ENCODE results near the gene EAF2.

The EAF2 gene

DNA sequence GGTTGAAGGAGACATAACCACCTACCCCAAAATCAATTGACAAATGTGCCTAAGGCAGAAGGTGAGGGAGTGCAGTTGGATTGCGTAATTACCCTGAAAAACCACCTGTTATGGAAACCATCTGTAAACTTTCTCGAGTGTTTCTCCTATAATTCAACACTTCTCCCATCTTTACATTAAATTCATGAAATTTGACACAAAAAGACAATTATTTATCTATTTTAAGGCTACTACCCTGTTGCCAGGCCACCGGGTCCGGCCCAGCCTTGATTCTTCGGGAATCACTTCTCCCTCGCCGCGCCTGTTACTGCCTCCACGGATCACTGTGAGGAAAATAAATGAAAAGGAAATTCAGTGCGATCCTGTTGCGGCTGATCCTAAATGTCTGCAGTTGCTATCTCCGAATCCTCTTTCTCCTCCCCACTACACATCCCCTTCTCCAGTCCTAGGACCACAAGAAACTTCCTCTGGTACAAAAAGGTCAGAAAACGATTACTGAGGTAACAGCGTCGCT is 795 bp upstream of the EAF2 start:
- DNase-seq (ENCODE audit: low read depth), result no peak
- TF ChIP-seq, protein P1, sequence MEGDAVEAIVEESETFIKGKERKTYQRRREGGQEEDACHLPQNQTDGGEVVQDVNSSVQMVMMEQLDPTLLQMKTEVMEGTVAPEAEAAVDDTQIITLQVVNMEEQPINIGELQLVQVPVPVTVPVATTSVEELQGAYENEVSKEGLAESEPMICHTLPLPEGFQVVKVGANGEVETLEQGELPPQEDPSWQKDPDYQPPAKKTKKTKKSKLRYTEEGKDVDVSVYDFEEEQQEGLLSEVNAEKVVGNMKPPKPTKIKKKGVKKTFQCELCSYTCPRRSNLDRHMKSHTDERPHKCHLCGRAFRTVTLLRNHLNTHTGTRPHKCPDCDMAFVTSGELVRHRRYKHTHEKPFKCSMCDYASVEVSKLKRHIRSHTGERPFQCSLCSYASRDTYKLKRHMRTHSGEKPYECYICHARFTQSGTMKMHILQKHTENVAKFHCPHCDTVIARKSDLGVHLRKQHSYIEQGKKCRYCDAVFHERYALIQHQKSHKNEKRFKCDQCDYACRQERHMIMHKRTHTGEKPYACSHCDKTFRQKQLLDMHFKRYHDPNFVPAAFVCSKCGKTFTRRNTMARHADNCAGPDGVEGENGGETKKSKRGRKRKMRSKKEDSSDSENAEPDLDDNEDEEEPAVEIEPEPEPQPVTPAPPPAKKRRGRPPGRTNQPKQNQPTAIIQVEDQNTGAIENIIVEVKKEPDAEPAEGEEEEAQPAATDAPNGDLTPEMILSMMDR (conservative IDR thresholded peaks at IDR 0.05; ENCODE audit: low read depth, low read length), result no peak
- H3K4me3 ChIP-seq (ENCODE audit: low read length), result peak overlapping the region; percentile 84

DNA sequence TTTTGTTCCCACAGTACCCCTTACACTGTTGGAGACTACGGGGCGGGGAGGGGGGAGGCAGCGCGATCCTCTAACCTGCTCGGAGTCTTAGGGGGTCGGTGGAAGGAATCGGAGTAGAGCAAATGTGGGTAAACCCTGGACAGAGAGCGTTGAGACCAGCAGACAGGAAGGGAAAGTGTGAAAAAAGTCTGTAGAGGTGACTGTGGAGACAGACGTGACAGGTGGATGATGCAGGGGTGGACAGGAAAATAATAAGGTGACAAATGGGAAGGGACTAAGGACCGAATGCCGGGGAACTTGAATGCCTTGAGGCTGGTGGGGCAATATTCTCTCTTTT is 424 bp downstream of the EAF2 start:
- H3K4me3 ChIP-seq (ENCODE audit: low read length), result peak overlapping the region; percentile 84
- DNase-seq (ENCODE audit: low read depth), result no peak
- TF ChIP-seq, protein P1 (conservative IDR thresholded peaks at IDR 0.05; ENCODE audit: low read depth, low read length), result no peak

DNA sequence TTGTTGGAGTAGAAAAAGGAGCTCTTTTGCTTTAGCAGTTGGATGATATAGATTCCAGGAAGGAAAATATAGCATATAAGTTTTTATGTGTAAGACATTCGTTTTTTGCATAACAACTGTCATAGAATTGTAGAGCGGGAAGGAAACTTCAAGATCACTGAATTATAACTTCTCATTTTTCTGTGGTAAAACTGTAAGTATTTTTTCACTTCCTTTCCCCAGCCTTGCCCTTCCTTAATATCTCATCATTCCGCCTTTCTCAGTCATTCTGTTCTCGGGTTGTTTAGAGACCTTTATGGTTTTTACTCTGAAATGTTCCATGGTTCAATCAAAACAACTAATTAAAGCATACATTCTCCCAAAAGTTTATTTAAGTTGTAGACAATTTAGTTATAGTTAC is 1.1 kb downstream of the EAF2 start:
- DNase-seq (ENCODE audit: low read depth), result no peak
- TF ChIP-seq, protein P1 (conservative IDR thresholded peaks at IDR 0.05; ENCODE audit: low read depth, low read length), result no peak
- H3K4me3 ChIP-seq (ENCODE audit: low read length), result no peak overlapping the region

DNA sequence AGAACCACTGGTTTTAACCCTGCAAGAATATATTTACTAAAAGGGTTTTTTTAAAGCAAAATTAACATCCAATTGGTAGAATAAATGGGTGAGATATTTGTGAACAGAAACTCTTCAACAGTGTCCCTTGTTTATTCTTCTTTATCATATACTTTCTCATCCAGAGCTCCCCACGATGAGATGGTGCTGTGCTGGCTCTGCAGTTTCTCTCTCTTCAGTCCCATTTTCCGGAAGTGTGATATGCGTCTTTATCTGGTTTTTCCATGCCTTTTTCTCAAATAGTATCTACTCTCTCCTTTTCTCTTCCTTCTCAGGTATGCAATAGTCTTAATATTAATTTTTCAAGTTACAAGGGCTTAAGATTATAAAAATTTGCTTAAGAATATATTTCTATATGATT is 1.5 kb downstream of the EAF2 start:
- DNase-seq (ENCODE audit: low read depth), result no peak
- TF ChIP-seq, protein P1 (conservative IDR thresholded peaks at IDR 0.05; ENCODE audit: low read depth, low read length), result no peak
- no peak overlapping the region for H3K4me3 ChIP-seq (ENCODE audit: low read length)

DNA sequence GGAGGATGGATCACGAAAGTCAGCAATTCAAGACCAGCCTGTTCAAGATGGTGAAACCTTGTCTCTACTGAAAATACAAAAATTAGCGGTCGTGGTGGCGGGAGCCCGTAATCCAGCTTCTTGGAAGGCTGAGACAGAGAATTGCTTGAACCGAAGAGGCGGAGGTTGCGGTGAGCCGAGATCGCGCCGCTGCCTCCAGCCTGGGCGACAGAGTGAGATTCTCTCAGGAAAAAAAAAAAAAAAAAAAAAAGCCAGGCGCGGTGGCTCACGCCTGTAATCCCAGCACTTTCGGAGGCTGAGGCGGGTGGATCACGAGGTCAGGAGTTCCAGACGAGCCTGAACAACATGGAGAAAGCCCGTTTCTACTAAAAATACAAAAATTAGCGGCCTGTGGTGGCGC is 5.0 kb downstream of the EAF2 start:
- H3K4me3 ChIP-seq (ENCODE audit: low read length), result no peak overlapping the region
- no peak for DNase-seq (ENCODE audit: low read depth)

DNA sequence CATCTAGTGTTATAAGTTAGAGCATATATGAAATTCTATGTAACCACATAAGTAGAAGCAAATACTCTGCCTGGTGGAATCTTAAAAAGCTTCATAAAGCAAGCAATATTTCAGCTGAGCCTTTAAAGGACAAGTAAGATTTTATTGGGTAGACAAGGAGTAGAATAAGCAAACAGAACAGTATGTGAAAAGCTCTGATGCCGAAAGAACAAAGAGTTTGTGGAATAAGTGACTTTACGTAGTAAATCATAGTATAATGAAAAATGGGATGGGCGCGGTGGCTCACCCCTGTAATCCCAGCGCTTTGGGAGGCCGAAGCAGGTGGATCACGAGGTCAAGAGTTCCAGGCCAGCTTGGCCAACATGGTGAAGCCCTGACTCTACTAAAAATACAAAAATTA is 9.9 kb downstream of the EAF2 start:
- DNase-seq (ENCODE audit: low read depth), result no peak
- TF ChIP-seq, protein P1 (conservative IDR thresholded peaks at IDR 0.05; ENCODE audit: low read depth, low read length), result no peak
- no peak overlapping the region for H3K4me3 ChIP-seq (ENCODE audit: low read length)

More for the DNA sequence above, 5.0 kb downstream of the EAF2 start:
- TF ChIP-seq, protein P1 (conservative IDR thresholded peaks at IDR 0.05; ENCODE audit: low read depth, low read length), result no peak

DNA sequence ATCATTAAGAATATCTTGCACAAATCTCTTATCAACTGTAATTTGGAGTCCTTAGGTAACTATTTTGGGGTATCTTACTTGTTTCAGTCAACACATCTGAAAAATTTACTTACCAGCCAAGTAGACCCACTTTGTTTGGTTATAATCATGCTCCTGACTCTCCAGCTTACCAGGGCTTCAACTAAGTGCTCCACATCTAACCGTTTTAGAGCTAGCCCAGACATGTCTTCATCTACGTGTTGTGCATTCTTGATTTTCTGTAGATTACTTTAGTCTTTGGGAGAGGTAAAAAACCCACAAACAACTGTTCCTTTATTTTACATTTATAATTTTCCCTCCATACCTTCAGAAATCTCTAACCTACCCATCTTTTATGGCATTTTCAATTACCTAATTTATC is 17.2 kb downstream of the EAF2 start:
- TF ChIP-seq, protein P1 (conservative IDR thresholded peaks at IDR 0.05; ENCODE audit: low read depth, low read length), result no peak
- no peak overlapping the region for H3K4me3 ChIP-seq (ENCODE audit: low read length)
- DNase-seq (ENCODE audit: low read depth), result no peak
